Stimulated activated CD8-positive, alpha-beta memory T cell treated with anti-CD3 and anti-CD28 coated beads, Interleukin-4, amount 100 ng/mL, for 1 hour (primary cell): ENCODE data around the gene AIDA.
"Not testable (repeated sequence)": the region's sequence is repeated elsewhere in the genome, so short reads cannot be mapped to it uniquely, and the experiment has no call there.

Source experiments
- DNase-seq, 2 donors: peaks; one replicate each; pipeline ENCODE4 v3.0.0-alpha.2; 2020; ENCODE audit warnings: low read depth in 2 of 2, low spot score in 1 of 2

The AIDA gene

DNA sequence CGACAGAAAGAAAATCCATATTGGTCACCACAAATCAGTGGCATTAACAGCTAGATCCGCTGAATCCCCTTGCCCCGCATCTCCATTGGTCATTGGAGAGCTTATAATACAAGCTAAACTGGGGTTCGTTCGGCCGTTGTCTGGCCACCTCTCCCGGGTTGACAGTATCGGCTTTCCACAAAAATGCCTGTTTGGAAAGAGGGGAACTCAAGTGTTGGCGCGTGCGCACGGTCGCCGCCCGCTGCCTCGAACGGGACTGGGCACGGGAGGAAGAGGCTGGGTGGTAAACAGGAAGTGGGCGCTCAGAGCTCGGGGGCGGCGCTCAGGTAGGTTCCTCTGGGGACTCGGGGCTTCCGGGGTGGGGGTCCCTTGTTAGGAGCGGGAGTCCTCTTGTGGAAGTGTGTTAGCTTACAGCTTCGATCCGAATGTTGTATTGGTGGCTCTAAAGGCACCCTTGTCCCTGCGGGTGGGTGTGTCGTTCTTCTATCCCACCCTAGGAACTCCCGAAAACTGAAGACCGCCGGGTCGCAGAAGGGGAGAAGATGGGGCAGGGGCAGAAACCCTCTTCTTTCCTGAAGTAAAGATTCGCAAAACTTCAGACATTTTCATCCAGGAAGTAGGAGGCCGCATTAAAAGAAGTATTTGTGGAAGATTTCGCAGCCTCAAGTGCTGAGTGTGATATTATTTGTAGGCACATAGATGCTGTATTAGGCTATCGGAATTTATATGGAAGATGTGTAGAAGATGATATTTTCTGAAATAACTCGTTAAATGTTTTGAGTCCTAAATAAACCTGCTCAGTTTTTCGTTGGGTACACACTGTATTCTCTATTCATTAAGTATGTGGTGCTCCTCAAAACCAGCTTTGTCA is 1.0 kb upstream of the AIDA start:
- peak; percentile 84 to 86 for DNase-seq

DNA sequence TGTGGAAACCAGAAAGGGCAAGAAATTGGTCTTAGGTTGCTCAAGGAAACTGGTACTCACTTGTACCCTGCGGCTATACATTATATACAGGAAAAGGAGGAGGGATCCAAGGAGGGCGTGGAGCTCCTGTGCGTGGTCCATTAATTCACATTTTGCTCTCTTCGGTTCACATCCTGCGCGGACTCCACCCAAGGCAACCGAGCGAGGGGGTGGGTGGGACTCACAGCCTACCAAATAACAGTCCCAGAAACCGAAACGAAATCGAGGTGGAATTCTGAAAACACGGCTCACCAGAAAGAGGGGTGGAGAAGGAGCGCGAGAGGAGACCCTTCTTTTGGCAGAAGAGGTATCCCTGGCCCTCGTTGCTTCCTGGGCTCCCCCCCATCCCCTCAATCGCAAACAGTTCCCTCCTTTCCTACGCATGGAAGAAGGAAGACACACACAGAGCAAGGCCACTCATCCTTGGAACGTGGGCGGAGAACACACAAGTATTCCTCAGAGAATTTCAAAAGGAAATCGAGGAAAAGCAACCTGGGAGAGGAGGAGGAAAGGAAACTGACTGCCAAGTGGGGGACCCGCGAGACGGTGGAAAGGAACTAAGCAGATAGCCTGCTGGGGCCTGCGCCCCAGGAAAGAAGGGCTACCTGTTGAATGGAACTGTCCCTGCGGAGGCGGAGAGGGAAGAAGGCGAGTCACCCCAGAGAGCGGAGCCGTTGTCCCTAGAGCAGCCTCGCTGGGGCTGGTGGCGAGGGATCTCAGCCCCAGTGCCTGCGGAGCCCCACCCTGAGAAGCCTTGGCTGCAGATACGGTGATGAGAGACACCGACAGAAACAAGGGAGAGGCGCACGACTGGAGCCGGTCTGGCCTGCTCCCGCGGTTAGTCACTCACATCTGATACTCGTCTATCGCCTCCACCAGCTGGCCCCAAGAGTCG is 705 bp downstream of the AIDA start:
- peak in 1 of 2 donors; percentile 26 for DNase-seq

DNA sequence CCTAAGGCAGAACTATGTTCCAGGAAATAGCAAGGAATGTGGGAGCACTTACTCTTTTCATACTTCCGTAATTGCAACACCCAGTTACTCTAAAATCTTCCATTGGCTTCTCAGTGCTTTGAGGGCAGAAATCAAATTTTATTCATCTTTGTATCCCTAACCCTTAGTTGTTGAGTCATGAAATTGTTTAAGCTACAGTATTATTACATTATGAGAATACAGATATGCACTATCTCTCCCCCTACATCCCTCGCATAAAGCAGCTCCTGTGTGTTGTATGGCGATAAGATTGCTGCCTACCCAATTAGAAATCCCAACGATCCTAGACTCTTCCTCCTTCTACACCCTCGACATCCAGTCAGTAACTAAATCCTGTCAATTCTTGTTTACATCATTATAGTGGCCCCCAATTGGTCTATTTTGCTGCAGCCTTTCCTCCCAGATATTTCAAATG is 2.6 kb downstream of the AIDA start:
- DNase-seq: no peak

DNA sequence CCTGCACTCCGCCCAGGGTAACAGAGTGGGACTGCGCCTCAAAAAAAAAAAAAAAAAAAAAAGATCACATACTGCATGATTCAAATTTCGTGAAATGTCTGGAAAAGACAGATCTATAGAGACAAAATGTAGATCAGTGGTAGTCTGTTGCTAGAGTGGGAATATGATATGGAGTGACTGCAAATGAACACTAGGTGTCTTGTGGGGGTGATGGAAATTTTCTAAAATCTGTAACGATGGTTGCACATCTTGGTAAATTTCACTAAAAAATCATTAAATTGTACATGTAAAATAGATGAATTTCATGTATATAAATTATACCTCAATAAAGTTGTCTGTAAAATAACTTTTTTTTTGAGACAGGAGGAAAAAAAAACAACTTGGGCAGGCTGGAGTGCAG is 5.5 kb downstream of the AIDA start:
- no peak for DNase-seq

DNA sequence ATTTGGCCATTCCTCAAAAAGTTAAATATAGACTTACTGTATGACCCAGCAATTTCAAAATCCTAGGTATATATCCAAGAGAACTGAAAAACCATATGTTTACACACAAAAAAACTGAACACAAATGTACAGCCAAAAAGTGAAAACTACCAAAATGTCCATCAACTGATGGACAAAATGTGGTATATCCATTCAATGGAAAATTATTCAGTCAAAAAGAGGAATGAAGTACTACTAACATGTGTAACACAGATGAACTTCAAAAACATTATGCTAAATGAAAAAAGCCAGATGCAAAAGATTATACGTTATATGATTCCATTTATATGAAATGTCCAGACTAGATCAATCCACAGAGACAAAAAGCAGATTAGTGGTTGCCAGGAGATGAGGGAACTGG is 8.0 kb downstream of the AIDA start:
- no peak for DNase-seq

DNA sequence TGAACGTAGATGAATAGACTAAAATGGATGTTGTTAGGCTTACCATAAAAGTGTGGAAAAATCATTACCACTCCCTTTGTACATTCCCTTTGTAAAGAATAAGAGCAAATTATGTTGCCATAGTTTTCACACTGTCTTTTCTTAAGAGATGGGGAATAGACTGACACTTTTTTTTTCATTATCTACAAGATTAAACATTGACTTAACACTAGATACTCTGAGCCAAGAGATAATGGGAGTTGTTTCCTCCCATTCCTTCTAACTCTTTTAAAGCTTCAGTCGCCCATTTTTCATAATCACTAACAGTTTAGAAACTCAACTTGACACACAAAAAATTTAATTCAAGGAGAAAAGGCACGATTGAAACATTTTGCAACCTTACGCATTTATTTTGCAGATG is 10.1 kb downstream of the AIDA start:
- no peak for DNase-seq

DNA sequence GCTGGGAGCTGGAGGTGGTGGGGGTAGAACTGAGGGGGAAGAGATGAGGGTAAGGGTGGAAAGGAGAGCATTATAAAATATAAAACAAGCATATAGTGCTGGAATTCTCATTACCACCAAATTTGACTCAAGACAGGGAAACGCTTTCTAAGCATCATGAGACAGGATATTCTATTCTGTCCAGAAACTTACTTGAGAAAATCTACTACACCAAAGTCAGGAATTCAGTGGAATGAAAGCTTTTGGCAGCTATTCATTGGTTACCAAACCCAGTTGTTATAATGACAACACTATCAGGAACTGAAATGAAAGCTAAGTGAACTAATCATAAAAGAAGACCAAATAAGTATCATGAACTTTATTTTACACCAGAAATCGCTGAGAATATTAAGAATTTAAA is 14.5 kb downstream of the AIDA start:
- DNase-seq: no peak

DNA sequence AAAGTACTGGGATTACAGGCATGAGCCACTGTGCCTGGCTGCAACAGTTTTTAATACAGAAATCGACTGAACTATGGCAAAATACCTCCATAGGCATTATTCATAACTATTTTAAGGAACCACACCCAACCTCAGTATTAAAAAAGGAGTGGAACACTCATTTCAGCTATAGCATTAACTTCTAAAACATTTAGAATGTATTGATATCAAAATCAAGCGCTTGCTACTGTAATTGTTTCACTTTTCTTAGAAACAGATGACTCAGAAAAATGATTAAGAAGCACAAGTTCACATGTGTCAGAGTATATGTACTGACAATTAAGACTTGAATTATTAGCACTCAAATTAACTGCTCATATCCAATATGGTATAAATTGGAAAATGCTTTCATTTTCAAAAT is 15.1 kb downstream of the AIDA start:
- no peak for DNase-seq

DNA sequence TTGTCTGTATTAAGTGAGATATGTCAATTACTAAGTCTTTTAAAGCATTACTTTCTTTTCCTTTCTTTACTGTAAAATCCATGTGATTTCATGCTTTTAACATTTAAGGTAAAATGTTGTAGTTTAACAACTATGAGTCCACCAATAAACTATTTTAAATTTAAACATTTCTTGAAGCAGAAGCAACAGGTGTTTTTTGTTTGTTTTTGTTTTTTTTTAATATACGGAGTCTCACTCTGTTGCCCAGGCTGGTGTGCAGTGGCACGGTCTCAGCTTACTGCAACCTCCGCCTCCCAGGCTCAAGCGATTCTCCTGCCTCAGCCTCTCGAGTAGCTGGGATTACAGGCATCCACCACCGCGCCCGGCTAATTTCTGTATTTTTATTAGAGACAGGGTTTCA is 15.6 kb downstream of the AIDA start:
- no peak for DNase-seq

DNA sequence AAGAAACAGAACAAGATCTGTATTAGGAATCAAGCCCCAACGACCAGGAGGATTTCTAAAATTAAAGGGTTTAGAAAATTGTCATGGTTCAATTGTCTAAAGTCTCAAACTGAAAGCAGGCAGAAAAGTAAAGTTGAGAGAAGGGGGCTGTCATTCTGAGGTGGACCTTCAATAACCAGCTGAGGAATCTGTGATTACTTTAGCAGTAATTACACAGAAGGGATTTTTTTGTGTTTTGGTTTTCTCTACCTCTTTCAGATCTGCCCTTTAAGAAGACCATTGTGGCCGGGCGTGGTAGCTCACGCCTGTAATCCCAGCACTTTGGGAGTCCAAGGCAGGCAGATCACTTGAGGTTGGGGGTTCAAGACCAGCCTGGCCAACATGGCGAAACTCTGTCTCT is 17.4 kb downstream of the AIDA start:
- DNase-seq: no peak

DNA sequence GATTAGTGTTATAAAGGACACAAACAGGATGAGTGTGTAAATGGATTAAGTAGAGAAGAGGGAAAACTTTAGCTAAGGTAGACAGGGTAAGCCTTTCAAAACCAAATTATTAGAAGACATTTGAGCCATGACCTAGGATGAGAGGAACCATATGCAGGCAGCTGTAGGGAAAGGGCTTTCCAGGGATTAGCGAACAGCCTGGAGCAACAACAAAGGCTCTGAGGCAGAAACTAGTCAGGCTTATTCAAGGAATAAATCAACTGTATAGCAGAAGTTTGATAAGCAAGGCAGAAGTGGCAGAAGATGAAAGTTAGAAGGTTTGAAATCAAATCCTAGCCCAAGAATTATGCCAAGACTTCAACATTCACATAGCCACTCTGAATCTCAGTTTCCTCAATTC is 21.3 kb downstream of the AIDA start:
- DNase-seq: no peak

DNA sequence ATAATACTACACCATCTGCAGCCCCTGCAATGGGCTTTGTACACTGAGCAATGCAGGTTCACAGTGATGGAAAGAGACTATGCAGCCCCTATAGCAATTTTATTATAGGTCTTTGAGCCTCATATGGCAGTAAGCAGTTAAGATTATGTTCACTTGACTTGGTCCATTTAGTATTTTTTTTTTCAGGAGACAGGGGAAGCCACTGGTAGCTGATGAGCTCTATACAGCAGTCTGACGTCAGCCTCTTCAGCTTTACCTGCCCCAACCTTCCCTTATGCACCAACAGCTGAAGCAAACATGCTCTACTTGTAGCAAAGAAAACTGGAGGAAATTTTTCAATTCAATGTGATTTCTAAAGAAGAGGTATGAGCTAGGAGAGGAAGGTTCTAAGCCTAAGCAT is 32.2 kb downstream of the AIDA start:
- no peak for DNase-seq

DNA sequence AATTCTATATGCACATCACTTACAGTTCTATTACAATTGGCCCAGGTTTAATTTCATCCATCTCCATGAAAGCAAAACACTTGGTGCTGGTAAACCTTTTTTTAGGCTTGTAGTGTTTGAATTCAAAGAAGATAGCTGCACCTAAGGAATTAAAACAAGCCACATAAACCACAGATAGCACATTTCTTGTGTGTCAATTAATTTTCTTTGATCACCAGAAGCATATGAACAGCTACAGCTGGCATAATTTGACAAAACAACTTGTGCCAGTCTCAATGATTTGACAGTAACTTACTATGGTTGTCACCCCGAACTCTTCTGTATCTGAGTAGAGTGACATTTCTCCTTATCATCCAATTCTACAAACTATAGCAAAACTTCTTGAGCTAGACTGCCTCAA is 42.2 kb downstream of the AIDA start:
- no peak for DNase-seq

DNA sequence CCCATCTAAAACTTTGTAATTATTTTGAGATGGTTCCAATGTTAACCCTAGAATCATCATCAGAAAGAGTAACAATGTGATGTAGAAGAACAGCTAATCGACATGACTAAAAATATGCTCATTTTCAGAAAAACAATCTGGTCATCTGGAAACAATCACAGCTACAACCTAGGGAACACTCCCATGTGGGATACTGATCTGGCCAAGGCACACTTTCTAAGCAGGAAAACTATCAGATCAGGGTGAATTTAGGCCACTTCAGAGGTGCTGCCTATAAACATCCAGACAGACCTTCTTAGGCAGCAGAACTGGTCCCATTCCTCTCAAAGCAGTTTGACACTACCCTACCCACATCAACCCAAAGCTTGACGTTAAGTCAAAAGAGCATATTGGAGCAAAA is 43.2 kb downstream of the AIDA start:
- DNase-seq: not testable (repeated sequence)

DNA sequence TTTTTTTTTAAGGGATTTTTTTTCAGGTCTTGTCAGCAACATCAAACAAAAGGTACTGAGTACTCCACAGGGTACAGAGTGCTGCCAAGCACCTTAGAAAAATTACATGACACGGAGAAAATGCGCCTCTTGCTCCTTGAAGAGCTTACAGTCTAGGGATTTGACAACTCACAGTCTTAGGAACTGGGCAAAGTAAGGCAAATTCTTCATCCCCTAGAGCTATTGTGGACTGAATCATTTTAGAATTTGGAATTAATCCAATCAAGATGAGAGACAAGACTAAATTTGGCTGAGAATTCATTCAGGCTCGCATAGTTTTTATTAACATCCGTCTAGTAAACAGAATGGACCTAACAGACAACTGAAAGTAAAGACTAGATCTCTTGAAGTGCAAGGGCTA is 44.1 kb downstream of the AIDA start:
- DNase-seq: not testable (repeated sequence)

DNA sequence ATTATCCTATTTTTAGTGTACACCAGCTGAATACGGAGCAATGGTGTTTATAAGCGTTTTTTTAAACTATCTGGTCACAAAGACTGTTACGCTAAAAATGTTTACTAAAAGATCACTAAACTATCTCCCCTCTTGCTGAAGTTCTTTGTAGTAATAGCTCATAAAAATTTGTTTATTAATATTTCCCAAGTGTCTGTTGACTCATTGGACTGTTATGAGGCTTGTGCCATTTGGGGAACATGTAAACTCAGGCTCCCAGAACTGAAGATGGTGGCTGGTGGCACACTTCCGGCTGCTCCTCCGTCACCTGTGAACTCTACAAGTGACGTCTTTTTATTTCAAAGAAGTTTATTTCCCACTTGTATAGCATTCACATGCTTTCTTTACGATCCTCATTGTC is 46.3 kb downstream of the AIDA start:
- DNase-seq: no peak

DNA sequence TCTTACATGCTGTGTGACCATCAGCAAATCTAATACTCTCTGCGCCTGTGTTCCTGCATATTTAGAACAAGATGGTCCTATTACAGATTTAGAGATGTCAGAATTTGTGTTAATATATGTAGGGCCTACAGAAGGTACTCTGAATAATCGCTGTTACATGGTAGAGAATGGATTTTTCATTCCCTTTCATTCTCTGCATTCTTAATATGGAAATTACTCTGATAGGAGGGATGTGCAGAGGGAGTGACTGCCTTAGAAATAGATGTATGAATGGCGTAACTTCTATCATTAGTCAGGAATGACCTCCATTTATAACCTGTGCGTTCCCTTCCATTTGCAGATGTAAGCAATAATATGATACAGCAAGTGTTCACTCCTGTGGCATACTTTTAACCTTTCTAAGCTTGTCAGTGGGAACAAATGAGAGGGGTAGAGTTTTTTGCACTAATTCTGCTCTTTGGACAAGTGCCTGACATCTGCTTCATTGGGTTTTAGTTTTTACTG is 48.8 kb downstream of the AIDA start:
- no peak for DNase-seq

DNA sequence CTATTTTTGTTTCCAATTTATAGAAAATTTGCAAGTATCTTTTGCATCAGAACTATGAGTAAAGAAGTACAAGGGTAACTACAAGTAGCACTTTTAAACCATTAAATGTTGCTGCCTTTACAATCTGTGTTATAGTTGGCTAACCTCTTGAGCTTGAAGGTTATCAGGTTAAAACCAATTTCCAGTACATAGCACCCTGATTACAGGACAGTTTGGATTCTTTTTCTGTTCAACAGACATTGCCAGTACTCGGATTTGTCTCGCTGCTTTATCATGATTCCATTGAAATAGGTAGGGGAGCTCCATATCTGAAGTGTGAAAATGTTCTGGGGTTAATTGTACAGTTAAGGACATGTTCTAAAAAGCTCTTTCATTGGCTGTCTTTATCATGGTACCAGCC is 54.4 kb downstream of the AIDA start:
- no peak for DNase-seq

DNA sequence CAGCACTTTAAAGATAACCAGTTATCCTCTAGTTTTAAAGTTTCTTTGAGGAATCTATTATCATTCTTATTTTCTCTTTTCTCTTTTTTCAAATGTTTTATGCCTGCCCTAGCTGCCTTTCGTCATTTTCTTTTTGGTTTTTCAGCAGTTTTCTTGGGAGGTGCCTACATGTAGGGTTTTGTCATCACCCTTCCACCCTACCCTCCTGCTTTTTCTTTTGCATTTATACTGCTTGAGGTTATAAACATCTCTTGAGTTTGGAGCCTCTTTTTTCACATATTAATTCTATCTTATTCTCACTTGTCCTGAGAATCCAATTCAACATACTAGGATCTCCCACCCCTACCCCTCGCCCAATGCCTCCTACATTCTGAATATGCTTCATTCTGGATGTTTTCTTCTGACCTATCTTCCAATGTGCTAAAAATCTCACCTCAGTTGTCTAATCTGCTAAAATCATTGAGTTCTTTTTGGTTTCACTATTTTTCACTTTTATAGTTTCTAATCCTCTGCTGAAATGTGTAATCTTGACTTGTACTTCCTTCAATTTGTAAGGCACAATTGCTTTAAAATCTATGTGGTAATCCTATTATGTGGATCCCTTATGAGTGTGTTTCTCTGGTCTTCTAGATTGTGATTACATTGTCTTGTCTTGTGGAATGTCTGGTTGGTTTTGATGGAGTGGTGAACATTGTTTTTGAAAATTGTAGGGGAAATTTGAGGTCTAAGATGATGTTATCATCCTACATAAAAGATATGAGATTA is 55.7 kb downstream of the AIDA start:
- DNase-seq: no peak

DNA sequence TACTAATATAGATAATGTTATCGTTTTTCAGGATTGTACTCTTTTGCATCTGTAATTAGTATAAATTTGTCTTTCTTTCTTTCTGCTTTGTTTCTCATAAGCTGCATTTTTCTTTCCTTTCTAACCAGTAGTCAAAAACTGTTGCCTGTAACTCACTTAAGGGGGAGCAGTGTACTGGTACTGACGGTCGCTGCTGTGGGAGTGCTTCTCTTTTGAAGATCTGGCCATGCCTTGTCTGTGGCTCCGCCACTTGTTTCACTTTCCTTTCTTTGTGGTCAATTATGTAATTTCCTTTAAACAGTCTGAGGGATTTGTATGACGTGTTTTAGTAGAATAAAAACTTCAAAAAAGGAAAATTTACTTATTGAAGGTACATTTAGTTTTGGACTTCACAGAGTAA is 57.4 kb downstream of the AIDA start:
- peak; percentile 32 to 58 for DNase-seq

DNA sequence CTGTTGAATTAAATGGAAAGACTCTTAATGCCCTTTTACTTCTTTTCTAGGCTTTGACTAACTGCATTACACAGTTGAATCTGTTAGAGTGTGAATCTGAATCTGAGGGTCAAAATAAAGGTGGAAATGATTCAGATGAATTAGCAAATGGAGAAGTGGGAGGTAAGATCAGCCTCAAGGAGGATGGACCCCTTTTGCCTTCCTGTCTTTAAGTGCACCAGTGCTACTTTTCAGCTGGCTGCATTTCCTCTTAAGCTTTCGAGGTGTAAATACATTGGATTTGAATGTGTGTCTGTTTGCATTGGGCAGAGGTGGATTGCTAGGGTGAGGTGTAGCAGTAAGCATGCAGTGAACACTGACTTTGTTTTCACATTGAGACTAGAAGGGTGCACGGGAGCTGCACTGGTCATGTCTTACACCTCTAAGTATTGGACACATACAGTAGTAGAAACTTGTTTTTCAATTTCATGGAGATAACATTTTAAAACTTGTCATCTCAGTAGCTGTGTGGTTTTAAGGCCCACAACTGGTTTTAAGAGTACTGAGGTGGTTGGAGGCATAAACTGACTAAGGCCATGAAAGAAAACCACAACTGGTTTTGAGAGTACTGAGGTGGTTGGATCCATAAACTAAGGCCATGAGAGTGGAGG is 59.0 kb downstream of the AIDA start:
- DNase-seq: no peak
